Hindlimb muscle (tissue), 1 donor: ENCODE data around the gene ITPR1. TPM values are rescaled to one million over a fixed set of nuclear protein-coding genes. Genes with fewer than 3 reads are reported as not detected.

ENCODE experiments used
- DNase-seq: peaks from one replicate; pipeline ENCODE4 v3.0.0-alpha.2; 2013
- polyA plus RNA-seq: library from polyadenylated mRNA; unstranded; fragments of 120-200 nt; gene quantifications from one replicate; pipeline ENCODE4 v1.2.1, GENCODE V29; 2013; ENCODE audit not compliant: insufficient read length

The ITPR1 gene
- polyA plus RNA-seq, 1 donor = 16.7 TPM

DNA sequence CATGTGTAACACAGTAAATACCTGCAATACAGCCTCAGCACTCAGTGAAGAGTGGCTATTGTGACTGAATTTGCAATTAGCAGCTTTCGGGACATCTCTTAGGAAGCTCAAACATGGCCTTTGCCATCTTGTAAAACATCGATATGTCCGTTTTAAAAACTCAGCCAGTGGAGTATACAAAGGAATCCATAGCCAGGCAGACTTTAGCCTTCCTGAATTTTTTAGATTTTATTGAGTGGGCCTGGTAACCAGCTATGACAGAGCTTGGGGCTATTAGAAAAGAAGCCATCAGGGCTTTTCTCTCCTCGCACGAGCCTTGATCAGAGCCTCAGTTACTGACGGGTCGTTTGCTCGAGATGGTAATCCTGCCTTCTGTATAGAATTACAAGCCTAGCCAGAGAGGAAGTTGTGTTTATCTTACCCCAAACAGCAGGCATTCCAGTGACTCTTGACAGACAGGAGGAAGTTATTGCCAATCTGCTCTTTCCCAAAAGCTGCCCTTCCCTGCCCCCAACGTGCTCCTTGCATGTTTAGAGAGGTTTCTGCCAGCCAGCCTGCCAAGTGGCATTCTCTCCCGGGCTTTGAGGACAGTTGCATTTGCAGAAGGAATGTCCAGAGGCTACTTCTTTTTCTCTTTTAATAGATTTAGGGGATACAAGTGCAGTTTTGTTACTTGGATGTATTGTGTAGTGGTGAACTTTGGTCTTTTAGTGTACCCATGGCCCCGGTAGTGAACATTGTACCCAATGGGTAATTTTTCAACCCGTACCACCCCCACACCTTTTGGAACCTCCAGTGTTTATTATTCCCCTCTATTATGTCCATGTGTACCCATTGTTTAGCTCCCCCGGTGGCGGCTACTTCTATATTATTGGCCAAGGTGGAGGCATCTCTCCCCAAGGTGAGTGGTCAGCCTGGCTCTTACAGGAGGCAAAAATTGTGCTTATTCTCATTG, 40.6 kb downstream of the ITPR1 start:
- no peak for DNase-seq

DNA sequence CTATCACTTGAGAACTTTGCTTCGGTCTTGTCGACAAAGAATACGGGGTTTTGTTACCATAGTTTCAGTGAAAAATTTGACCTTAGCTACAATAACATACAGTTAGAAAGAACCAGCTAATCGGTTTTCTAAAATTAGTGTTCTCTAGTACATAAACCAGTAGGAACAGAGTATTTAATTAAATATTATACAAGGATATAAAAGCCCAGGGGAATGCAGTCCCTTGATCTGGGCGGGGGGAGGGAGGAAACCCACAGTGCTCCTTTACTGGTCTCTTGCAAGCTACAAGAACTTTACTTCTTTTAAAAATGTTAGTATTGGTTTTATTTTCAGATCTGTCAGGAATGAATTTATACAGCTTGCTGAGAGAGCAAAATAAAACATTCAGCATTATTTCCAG, 41.8 kb downstream of the ITPR1 start:
- no peak for DNase-seq

DNA sequence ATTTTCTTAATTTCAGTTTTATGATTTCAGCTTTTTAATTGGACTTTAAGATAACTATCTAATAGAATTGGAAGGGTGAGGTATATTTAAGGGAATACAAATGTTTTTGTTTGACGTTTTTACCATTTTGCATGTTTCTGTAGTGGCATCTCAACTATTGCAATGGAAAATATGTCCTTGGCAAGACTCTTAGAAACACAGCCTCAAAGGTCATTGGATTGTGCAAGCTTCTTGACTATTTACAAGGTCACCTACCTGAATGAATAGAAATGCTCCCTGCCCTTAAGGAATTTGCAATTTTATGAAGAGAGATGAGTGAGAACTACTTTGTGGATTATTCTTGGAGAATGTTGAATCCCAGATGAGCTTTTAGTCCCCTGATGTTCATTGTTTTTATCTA, 43.1 kb downstream of the ITPR1 start:
- no peak for DNase-seq

DNA sequence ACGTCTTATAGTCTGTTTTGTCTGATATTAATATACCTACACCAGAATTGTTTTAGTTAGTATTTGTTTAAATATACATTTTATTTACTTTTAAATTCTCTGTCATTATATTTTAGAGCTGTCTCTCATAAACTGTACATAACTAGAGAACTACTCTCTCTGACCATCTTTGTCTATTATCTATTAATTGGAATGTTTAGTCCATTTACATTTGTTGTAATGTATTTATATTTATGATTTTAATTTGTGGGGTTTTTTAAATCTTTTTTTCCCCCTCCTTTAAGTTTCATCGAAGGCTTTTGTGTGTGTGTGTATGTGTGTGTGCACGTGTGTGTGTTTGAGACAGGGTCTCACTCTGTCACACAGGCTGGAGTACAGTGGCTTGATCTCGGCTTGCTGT, 47.1 kb downstream of the ITPR1 start:
- no peak for DNase-seq

DNA sequence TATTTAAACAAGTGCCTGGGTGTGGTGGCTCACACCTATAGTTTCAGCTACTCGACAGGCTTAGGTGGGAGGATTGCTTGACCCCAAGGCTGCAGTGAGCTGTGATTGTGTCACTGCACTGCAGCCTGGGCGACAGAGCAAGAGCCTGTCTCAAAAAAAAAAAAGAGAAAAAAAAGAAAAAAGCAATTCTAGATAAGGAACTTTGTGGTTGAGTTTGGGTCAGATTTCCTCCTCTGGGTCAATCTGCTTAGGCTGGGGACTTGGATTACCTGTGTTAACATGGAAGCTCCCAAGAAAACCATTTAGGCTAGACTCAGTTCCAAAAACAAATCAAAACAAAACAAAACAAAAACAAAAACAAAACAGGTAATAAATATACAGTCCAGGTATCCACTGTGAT, 50.0 kb downstream of the ITPR1 start:
- no peak for DNase-seq

DNA sequence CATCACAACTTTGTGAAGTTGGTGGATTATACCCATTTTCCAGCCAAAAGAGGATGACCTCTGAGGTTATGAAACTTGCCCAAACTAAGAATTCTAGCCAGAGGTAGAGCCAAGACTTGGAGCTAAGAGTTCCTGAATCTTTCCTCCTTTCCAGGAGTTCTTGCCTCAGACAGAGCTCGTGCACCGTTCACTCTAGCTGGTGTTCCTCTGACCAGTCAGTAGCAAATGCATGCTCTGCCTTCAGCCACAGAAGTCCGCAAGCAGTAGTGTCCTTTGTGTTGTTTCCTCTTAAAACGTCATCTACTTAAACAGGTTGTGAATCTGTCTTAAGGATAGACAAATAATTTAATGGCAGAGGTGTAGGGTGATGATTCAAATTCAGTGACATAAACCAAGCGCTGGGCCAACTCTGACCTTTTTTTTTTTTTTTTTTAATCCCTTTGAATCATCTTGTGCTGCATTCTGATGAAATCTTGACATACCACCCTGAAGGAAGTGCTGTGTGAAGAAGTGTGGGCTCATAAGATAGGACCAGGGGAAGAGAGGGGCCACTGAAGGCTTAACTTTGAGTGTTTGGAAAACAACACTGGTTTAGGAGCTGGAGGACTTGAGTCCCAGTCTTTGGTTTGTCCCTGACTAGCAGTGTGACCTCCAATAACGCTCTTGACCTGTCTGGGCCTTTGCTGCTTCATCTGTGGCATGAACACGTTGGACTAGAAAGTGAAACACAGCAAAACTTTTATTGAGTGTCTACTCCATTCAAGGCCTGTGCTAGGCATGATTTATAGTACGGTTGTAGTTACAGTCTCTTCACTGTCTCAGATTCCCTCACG, 53.4 kb downstream of the ITPR1 start:
- no peak for DNase-seq

DNA sequence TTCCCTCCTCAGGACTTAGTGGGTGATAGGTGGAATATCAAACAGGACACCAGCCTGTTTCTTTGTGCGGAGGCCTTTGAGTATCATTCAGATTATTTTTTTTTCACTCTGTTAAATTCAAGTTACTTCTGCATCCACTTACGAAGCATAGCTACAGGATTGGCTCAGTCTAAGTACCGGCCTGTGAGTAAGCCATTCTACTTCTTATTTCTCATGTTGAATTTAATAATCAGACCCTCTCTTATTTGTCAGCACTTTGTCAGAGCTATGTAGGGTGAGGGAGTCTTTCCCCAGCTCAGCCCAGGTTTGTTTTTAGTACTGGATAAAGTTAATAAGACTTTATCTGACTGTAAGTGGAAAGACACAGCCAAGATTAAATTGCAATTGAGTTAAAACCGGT, 54.7 kb downstream of the ITPR1 start:
- no peak for DNase-seq

- DNase-seq = no peak
These were observed 55.2 kb downstream of the ITPR1 start for GRCh38 chr3:4548356-4548755.

DNA sequence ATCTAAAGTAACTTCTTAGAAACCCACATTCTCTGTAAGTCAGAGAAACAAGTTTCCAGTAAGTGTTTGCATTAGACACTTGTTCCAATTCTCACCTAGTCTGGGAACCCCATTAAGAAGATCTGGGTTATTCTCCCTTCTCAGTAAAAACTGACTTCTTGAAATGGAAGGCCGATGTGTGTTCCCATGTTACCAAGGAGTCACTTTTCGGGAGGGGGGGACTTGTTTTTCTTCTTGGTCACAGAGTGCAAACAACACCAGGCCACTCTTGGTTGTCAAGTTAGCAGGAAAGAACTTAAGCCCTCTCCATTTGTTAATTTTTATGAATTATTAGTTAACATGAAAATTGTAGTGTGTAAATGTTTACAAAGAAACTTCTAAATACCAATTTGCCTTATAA, 55.6 kb downstream of the ITPR1 start:
- no peak for DNase-seq

GRCh38 chr3:4549896-4550295, 56.7 kb downstream of the ITPR1 start:
- DNase-seq = no peak

DNA sequence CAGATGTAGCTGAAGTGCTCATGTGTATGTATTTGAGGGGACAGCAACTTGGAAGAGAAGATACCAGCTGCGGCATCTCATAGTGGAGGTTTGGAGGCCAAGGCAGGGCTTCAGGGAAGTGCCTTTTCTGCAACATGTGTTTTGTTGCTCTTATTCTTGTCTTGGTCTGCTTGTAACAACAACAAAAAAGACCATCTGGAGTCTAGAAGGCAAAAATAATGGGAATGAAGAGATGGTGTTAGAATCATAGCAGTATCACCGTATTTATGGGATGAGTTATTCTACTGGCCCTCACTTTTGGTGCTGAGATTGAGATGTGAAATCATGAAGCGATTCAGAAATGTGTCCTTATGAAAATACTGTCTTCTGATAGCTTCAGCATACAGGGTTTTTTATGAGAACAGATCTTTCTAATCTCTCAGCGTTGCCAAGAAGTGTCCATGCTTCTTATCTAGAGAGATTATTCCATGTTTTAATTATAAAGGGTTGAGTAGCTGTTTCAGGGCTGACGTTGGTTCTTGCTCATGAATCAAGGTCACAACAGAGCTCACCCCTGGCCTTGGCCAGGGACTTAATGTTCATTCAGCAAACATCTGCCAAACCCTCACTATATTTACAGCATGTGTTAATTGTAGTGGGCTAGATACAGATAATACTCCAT, 58.0 kb downstream of the ITPR1 start:
- no peak for DNase-seq

DNA sequence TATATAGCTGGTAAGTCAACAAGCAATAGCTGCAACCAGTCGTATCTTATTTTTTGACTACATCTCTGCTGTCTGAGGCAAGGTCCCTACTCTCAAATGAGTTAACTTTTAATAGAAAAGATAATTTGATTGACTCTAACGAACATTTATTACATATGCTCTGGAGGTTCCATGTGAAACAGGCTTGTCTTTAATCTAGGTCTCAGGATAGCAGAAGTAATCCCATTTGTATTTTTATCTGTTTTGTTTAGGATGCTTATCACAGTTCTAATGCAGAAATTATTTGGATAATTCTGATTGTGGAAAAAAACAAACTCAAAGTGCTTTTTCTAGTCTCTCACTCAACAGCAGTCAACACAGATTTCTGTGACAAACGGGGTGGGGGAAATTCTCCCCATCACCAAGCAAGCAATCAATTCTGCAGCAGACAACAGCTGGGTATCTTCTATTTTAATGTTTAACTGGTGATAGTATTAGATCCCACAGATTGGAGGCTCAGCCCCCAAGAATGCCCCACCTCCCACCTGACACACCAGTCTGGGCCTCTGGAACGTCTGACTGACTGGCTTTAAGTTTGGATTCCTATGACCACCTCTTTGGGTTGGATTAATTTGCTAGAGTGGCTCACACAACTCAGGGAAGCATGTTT, 58.8 kb downstream of the ITPR1 start:
- no peak for DNase-seq

DNA sequence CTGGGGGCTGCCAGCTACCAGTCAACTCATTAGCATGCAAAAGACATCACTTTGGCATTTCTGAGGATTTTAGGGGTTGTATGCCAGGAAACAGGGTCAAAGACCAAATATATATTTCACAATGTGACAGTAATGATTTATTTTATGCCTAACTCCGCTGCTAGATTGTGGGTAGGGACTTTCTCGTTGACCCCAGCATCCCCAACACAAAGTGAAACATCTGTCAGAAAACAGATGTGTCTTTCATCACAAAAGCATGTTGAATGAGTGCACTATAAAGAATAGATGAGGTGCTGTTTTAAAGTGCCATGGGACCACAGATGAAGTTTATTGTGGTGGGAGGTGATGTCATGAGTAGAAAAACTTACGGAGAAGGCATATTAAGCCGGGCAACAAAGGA, 59.7 kb downstream of the ITPR1 start:
- DNase-seq = no peak

GRCh38 chr3:4561661-4562060, 68.5 kb downstream of the ITPR1 start:
- no peak for DNase-seq

DNA sequence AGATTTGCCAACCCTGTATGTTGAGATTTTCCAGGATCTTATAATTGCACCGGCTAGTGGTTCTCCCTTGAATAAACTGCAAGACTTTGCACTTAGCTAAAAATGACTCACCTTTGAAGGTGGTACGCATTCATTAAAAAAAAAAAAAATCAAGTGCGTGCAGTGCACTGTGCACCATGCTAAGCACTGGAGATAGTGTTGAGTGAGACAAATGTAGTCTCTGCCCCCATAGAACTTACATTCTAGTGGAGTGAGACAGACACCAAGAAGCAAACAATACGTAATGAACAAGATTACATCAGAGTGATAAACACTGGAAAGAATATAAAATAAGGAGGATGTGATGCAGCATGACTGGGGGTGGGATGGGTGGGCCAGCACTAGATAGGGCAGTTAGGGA, 69.4 kb downstream of the ITPR1 start:
- no peak for DNase-seq

DNA sequence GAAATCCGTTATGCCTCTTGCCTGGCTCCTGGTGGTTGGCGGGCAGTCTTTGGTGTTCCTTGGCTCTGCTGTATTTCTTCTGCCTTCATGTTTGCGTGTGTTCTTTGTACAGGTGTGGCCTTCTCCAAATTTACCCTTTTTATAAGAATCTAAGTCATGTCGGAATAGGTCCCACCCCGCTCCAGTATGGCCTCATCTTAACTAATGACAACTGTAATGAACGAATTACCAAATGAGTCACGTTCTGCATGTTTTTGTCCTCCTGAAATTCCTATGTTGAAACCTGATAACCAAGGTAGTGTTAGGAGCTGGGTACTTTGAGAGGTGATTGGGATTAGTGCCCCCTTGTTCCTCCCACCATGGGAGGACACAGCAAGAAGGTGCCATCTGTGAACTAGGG, 71.1 kb downstream of the ITPR1 start:
- no peak for DNase-seq

- no peak for DNase-seq
These were observed 71.9 kb downstream of the ITPR1 start for GRCh38 chr3:4564928-4565586.

DNA sequence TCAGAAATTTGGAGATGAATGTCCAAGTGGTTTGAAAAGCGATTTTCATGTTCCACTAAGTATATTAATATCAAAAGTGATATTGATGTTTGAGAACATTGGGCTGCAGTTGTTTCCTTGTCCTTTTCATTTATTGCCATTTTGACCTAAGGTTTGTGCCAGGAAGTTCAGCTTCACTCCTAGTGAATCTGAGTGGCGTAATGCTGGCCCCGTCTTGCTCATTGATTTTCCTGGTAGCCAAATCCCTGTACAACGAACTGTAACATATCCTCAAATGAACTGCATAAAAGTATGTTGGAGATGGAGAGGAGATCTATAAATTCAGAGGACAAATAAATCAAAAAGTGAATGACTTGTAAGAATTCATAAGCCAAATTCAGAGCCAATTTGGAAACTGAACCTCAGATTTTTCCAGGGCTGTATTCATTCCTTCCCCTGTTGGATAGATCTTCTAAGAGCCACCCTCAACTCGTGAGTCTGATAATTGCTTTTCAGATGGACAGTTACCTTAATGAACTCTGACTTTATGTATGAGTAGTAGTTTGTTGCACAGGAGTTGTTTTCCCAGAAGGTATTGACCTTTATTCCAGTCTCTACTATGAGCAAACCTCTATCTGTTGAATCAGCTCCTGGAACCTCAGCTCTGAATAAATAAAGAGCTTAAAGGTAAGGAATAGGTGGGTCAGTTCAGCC, 72.8 kb downstream of the ITPR1 start:
- no peak for DNase-seq

DNA sequence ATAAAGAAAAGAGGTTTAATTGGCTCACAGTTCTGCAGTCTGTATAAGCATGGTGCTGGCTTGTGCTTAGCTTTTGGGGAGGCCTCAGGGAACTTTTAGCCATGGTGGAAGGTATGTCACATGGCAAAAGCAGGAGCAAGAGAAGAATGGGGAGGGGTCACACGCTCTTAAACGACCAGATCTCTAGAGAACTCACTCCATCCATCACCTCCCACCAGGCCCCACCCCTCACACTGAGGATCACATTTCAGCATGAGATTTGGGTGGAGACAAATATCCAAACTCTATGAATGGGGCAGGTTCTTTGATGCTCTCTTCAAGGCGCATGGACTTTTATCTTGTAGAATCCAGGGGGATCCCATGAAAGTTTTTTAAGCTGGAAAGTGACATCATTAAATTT, 75.7 kb downstream of the ITPR1 start:
- DNase-seq = no peak

GRCh38 chr3:4570840-4571621, 77.9 kb downstream of the ITPR1 start:
- no peak for DNase-seq
